GM19193 (cell line): Measurements from ENCODE around the gene DGLUCY.

Source experiments
- POLR2A ChIP-seq: IDR thresholded peaks from 4 replicates; pipeline ENCODE4 v1.6.1; 2011; ENCODE audit not compliant: insufficient read depth, insufficient read length; ENCODE audit errors: extremely low read depth

DGLUCY gene, protein sequence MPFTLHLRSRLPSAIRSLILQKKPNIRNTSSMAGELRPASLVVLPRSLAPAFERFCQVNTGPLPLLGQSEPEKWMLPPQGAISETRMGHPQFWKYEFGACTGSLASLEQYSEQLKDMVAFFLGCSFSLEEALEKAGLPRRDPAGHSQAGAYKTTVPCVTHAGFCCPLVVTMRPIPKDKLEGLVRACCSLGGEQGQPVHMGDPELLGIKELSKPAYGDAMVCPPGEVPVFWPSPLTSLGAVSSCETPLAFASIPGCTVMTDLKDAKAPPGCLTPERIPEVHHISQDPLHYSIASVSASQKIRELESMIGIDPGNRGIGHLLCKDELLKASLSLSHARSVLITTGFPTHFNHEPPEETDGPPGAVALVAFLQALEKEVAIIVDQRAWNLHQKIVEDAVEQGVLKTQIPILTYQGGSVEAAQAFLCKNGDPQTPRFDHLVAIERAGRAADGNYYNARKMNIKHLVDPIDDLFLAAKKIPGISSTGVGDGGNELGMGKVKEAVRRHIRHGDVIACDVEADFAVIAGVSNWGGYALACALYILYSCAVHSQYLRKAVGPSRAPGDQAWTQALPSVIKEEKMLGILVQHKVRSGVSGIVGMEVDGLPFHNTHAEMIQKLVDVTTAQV

GRCh38 chr14:91113829-91114078 is at the start of gene DGLUCY:
Gene DGLUCY (plus strand): TSS chr14:91114073. CDS start chr14:91160295, 46,222 bp downstream.
- no peak for TF ChIP-seq POLR2A

- TF ChIP-seq POLR2A, result no peak
Measured at GRCh38 chr14:91065266-91065665, 48.6 kb upstream of the DGLUCY start.

DNA sequence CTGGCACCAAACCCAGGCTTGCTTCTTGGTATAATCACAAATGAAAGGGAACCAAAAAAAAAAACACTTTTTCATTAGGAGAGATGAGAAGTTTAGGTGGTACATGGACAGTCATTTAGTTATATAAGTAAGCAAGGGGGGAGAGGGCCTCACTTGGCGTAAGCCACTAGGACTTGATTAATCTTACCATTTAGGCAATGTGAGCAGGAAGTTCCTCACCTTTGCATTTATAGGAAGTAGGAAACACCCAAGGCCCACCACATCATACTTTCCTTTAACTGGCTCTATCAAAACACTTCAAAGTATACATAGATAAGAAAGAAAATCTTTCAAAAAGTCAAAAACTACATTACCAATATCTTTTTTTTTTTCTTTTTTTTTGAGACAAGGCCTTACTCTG is 46.7 kb upstream of the DGLUCY start:
- no peak for TF ChIP-seq POLR2A

GRCh38 chr14:91068642-91069041 is 45.2 kb upstream of the DGLUCY start:
- TF ChIP-seq POLR2A, result no peak

GRCh38 chr14:91070572-91070971 is 43.3 kb upstream of the DGLUCY start:
- no peak for TF ChIP-seq POLR2A

- no peak for TF ChIP-seq POLR2A
Measured at GRCh38 chr14:91075553-91075952, 38.3 kb upstream of the DGLUCY start.

DNA sequence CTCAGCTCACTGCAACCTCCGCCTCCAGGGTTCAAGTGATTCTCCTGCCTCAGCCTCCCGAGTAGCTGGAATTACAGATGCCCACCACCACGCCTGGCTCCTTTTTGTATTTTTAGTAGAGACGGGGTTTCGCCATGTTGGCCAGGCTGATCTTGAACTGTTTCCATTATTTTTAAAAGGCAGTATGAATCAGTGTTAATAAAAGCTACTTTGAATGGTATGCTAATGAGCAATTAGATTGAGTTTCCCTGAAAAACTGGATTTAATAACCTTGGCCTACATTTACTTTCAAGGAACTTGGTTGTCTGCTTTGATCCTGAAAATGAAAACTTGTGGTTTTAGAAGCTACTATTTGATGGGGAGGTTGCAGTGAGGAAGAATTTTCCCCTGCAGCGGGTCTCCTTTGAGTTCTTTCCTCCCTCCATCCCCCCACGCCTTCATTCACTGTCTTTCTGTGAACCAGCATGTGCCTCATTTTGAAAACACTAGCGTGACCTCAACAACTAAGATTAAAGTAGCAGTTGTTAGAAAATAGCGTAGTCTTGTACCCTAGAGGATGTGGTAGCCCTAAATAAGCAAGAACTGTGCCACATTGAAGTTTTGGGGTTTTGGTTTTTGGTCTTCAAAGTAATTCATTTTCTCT is 35.7 kb upstream of the DGLUCY start:
- no peak for TF ChIP-seq POLR2A

DNA sequence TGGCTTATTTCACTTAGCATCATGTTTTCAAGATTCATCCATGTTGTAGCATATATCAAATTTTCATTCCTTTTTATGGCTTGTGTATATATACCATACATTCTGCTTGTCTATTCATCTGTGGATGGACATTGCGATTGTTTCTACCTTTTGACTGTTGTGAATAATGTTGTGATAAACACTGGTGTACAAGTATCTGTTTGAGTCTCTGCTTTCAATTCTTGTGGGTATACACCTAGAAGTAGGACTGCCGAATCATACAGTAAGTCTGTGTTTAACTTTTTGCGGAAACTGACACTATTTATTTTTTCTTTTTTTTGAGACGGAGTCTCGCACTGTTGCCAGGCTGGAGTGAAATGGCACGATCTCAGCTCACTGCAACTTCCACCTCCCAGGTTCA is 33.8 kb upstream of the DGLUCY start:
- TF ChIP-seq POLR2A, result no peak

GRCh38 chr14:91082282-91082681 is 31.6 kb upstream of the DGLUCY start:
- no peak for TF ChIP-seq POLR2A

DNA sequence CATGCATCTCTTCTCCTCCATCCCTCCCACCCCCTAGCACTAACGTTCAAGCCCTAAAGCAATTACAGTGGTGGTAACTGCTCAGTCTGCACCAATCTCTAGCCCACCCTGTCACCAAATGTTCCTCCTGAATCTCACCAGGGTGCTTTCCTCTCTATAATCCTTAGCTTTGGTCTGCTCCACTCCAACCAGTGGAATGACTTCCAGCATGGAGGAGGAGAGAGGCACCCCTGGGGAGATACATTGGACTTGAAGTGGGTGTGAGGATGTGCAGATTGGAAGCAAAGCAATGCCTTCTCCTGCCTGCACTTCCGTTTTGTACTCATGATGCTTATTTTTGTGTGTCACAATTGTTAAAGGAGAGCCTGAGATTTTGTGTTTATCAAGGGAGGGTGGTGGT is 29.4 kb upstream of the DGLUCY start:
- no peak for TF ChIP-seq POLR2A

DNA sequence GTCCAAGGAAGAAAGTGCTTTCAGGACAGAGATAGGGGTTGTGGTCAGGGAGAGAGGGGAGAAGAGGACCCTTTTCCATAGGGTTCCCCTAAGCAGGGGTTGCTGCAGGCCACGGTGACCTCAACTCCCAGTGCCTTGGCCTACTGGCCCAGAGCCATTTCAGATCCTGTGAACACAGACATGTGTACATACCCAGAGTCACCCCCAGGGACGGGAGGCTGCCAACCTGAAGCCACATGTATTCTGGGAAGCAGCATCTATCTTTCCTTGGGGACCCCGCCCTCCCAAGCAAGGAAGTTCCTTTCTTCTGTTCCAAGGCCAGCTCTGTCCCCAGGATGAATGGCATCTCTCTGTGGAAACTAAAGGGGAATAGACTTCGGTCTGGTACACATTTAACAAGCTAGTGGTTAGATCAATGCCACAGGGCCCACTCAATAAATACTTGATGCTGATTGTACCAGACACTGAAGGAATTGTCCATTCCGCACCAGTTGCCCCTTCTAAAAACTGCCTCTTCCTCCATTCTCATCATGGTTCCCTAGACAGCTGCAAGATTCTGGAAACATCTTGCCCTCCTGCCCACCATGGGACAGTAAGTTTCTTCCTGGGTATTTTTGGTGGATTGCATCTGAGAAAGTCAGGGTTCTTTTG is 25.2 kb upstream of the DGLUCY start:
- TF ChIP-seq POLR2A, result no peak

DNA sequence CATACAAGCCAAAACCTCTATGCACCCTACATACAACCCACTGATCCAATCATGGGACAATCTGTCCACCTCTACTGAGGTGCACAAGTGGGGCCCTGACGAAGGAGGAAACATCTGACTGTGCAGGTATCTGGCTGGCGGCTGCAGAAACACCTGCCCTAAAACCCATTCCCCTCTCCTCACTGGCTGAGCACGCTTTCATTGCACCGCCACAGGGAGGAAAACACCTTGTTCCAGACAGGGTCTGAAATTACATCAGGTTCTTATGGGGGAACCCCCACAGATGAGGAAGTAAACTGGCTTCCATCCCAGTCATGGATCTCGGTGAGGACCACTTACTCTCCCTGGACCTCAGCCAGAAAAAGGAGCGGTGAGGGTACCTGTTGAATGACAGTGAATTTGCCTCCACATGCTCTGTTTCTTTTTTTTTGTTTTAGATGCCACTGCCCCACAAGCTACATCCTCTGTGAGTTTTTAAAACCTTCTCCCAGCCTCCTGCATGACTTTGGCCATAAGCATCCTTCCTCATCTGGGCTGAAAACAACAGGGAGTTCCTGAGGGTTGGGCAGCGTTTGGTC is 23.8 kb upstream of the DGLUCY start:
- no peak for TF ChIP-seq POLR2A

DNA sequence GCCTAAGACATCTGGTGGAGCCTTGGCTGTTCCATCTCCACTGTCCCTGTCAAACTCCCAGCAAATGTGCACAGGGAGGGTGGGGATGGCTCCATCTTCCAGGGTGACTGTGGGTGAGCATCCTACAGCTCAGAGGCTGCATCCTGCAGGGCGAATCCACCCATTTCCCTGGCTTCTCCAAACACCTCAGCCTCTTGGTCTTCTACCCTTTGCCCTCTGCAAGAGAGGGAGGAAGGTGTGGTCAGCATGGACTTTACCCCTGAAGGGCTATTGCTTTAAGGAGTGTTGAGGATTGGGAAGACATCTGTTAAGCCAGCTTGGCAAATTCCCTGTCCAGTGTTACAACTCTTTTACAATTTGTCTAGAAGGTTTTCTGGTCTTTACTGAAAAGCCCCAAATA is 23.1 kb upstream of the DGLUCY start:
- no peak for TF ChIP-seq POLR2A

GRCh38 chr14:91092073-91092472 is 21.8 kb upstream of the DGLUCY start:
- no peak for TF ChIP-seq POLR2A

DNA sequence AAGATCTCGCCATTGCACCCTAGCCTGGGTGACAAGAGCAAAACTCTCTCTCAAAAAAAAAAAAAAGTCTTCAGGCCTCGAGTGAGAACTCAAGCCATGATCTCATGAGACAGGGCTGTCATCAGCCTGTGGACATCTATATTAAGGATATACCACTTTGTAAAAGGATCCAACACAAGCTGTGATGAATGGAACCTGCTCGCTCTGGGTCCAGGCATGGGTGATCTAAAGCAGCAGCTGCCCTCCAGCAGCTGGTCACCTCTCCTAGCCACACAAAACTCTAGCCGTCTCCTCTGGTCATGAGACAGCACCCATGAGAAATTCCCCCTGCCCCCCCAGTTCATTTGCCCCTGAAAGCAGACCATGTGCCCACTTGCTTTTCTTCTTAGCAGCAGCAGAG is 19.1 kb upstream of the DGLUCY start:
- no peak for TF ChIP-seq POLR2A
